ENCODE data around the gene PRICKLE3. TPM values are rescaled to one million over a fixed set of nuclear protein-coding genes. Genes with fewer than 3 reads are reported as not detected.

Gene PRICKLE3
- total and polyA plus RNA-seq, 8 donors, result 3.7 to 65.1 (median 7.1) TPM

DNA sequence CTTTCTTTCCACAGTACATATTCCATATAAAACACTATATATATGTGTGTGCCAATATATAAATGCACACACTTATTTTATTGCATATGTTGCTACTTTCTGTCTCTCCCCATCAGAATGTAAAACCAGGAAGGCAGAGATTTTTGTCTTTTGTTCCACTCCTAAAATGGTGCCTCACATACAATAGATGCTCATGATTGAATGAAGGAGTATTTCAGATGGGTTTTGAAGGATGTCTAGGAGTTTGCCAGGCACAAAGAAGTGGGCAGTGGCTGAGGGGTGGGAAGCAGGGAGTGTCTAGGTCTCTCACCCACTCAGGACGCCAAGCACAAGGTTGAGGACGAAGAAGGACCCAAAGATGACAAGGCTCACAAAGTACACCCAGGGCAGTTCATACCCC, 41.6 kb upstream of the PRICKLE3 start:
- H3K9me3 ChIP-seq, result no peaks in the 10 kb centered on the region

DNA sequence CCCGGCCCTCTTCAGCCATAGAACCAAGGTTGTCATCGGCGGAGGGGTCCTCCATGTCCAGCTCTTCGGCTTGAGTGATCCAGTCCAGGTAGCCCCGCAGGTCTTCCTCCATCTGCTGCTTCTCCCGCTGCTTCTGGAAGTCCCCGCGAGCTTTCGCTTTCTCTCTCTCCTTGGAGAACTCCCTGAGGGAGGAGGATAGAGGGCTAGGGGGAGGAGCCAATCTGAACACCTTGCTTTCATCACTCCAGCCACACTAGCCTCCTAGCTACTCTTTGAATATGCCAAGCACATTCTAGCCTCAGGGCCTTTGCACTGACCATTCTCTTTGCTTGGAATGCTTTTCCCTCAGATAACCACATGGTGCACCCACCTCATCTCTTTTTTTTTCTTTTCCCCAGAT, 40.8 kb upstream of the PRICKLE3 start:
- Histone ChIP-seq H3K27me3 (peaks cover 0 to 15% (median 0%) of the 10 kb centered on the region in 3 donors), H3K9me3 (no peaks in the 10 kb centered on the region), H3K27ac (no peak overlapping the region), H3K36me3 (no peaks in the 10 kb centered on the region), H3K4me1 (peaks cover 0 to 17% (median 4%) of the 10 kb centered on the region in 4 donors), H3K4me3 (no peak overlapping the region)
- TF ChIP-seq EP300 (IDR thresholded peaks at IDR 0.05) (no peak), POLR2AphosphoS5 (IDR thresholded peaks at IDR 0.05) (no peak), POLR2A (IDR thresholded peaks at IDR 0.05) (no peak)
- TF ChIP-seq, protein P1, sequence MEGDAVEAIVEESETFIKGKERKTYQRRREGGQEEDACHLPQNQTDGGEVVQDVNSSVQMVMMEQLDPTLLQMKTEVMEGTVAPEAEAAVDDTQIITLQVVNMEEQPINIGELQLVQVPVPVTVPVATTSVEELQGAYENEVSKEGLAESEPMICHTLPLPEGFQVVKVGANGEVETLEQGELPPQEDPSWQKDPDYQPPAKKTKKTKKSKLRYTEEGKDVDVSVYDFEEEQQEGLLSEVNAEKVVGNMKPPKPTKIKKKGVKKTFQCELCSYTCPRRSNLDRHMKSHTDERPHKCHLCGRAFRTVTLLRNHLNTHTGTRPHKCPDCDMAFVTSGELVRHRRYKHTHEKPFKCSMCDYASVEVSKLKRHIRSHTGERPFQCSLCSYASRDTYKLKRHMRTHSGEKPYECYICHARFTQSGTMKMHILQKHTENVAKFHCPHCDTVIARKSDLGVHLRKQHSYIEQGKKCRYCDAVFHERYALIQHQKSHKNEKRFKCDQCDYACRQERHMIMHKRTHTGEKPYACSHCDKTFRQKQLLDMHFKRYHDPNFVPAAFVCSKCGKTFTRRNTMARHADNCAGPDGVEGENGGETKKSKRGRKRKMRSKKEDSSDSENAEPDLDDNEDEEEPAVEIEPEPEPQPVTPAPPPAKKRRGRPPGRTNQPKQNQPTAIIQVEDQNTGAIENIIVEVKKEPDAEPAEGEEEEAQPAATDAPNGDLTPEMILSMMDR (IDR thresholded peaks at IDR 0.05), result no peak
- intact Hi-C loops (cut with DNase I; ENCODE audit: low total_unique reads), result no loop called here
- 84 to 92% (median 90%) methylated on average over 7 to 9 of the region's 9 CpGs; no CpG with 5 or more reads in 1 of the 5 donors for WGBS, 5 donors
- no peak for DNase-seq

More for the DNA sequence above, 41.6 kb upstream of the PRICKLE3 start:
- Histone ChIP-seq H3K27ac (no peak overlapping the region), H3K27me3 (peaks cover 0 to 15% (median 0%) of the 10 kb centered on the region in 3 donors), H3K36me3 (no peaks in the 10 kb centered on the region), H3K4me3 (no peak overlapping the region), H3K4me1 (peaks cover 0 to 17% (median 4%) of the 10 kb centered on the region in 4 donors)
- intact Hi-C loops (cut with DNase I; ENCODE audit: low total_unique reads), result no loop called here
- no peak for DNase-seq
- TF ChIP-seq, protein P1 (IDR thresholded peaks at IDR 0.05), result no peak
- TF ChIP-seq POLR2AphosphoS5 (IDR thresholded peaks at IDR 0.05) (no peak), POLR2A (IDR thresholded peaks at IDR 0.05) (no peak), EP300 (IDR thresholded peaks at IDR 0.05) (no peak)
- WGBS, 5 donors, result 60 to 89% (median 83%) methylated on average over 2 of the region's 2 CpGs

DNA sequence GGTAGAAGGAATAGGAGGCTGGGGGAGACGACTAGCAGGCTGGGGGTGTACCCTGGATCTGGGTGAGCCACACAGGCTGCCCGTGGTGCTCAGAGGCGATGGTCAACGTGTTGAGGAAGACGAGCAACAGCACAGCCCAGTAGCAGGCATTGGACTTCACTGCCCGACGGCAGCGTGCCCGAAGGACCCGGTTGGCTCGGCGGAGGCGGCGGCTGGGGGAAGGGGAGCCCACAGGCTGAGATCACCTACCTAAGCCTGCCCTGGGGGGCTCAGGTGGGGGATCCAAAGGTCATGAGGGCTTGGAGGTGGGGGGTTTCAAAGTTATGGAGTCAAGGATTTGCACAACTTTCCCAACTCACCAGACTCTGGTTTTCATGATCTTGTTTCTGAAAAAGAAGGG, 39.7 kb upstream of the PRICKLE3 start:
- Histone ChIP-seq H3K36me3 (no peaks in the 10 kb centered on the region), H3K27ac (no peak overlapping the region), H3K27me3 (peaks cover 0 to 15% (median 0%) of the 10 kb centered on the region in 3 donors), H3K4me1 (peaks cover 0 to 10% (median 4%) of the 10 kb centered on the region in 4 donors), H3K4me3 (no peak overlapping the region), H3K9me3 (no peaks in the 10 kb centered on the region)
- no peak for DNase-seq
- 58 to 78% (median 64%) methylated on average over 1 to 14 of the region's 14 CpGs for WGBS, 5 donors
- intact Hi-C loops (cut with DNase I; ENCODE audit: low total_unique reads), result no loop called here
- TF ChIP-seq, protein P1 (IDR thresholded peaks at IDR 0.05), result no peak
- TF ChIP-seq EP300 (IDR thresholded peaks at IDR 0.05) (no peak), POLR2AphosphoS5 (IDR thresholded peaks at IDR 0.05) (no peak), POLR2A (IDR thresholded peaks at IDR 0.05) (no peak)

DNA sequence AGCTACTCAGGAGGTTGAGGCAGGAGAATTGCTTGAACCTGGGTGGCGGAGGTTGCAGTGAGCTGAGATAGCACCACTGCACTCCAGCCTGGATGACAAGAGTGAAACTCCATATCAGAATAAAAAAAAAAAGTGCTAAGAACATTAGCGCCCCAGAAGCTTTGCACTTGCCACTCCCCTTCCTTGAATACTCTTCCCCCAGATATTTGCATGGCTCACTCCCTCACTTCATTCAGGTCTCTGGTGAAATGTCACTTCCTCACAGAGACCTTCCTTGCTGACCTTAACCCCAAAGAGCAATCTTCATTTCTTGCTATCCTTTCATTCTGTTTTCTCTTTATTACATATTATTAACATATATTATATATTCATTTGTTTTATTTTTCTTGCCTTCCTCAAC, 35.7 kb upstream of the PRICKLE3 start:
- H3K4me1 ChIP-seq, result no peaks in the 10 kb centered on the region
- TF ChIP-seq POLR2A (IDR thresholded peaks at IDR 0.05), result no peak
- TF ChIP-seq, protein P1 (IDR thresholded peaks at IDR 0.05), result no peak
- peaks cover 0 to 15% (median 0%) of the 10 kb centered on the region in 3 donors for H3K27me3 ChIP-seq
- no peak for DNase-seq
- no peaks in the 10 kb centered on the region for H3K9me3 ChIP-seq
- 46 to 71% (median 61%) methylated on average over 2 of the region's 2 CpGs for WGBS, 5 donors
- intact Hi-C loops (cut with DNase I; ENCODE audit: low total_unique reads), result no loop called here
- no peaks in the 10 kb centered on the region for H3K36me3 ChIP-seq
- no peak overlapping the region for H3K27ac ChIP-seq
- no peak overlapping the region for H3K4me3 ChIP-seq
